LNCaP clone FGC (cell line): ENCODE data around the gene FUT7.

Experiments
- DNase-seq: peaks from one replicate; pipeline ENCODE4 v3.0.0-alpha.2; 2011; ENCODE audit warnings: low read depth
- H3K4me3 ChIP-seq: 2 replicates; pipeline ENCODE4 v1.5.1; 2011; ENCODE audit warnings: mild to moderate bottlenecking, low read depth, low read length, control low read depth
- CTCF ChIP-seq: IDR thresholded peaks from 2 replicates; pipeline ENCODE4 v1.5.1; 2012; ENCODE audit warnings: mild to moderate bottlenecking; ENCODE audit not compliant: control insufficient read depth, insufficient read depth; ENCODE audit errors: extremely low read depth

The FUT7 gene

GRCh38 chr9:137011156-137011555 is 20.7 kb downstream of the FUT7 start:
- no peak for TF ChIP-seq CTCF
- no peak overlapping the region for H3K4me3 ChIP-seq
- DNase-seq = no peak

DNA sequence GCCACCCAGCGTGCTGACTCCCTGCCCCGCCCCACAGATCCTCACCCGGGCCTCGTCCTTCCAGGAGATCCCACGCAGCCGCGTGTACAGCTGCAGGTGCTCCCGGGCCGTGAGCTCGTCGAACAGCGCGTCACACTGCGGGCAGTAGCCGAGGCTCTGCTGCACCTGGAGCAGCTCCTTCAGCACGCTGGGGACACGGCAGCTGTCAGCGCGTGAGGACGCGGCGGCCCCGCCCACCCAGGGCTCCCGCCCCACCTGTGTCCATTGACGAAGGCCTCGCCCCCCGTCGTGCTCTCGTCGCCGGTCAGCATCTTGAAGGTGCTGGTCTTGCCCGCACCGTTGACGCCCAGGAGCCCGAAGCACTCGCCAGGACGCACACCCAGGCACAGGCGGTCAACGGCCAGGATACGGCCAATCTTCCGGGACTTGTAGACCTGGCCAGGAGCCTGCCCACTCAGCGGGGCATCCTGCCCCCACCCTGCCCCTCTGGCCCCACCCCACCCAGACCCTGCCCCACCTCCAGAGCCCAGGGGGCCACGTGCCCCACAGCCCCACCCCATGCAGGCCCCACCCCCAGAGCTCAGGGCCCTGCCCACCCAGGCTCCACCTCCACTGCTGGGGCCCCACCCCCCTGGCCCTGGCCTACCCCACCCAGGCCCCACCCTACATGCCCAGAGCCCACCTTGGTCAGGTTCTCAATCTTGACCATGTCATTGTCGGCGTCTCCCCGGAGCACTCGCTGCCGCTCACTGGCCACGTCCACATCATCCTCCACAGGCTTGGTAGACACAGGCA is 21.8 kb downstream of the FUT7 start:
- H3K4me3 ChIP-seq = no peak overlapping the region
- no peak for TF ChIP-seq CTCF
- no peak for DNase-seq

GRCh38 chr9:137009217-137009616 is 22.7 kb downstream of the FUT7 start:
- no peak for DNase-seq
- no peak for TF ChIP-seq CTCF
- no peak overlapping the region for H3K4me3 ChIP-seq

DNA sequence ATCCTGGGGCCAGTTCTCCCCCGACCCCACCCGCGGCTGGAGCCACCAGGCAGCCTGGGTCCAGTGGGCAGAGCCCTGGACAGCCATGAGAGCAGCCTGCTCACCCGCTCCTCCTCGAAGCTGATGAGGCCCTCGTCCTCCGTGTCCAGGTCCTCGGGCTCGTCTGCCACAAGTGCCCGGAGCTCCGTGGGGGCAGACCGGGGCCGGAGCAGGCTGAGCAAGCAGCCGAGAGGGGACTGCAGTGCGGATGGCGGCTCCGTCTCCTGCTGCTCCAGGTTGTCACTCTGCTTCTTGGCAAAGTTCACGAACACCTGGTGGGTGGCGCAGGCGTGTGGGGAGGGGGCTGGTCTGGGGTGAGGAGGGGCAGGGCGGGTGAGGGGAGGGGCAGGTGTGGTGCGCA is 23.6 kb downstream of the FUT7 start:
- no peak for DNase-seq
- no peak overlapping the region for H3K4me3 ChIP-seq

GRCh38 chr9:137007816-137008270 is 24.0 kb downstream of the FUT7 start:
- no peak for DNase-seq
- TF ChIP-seq CTCF = no peak

More for the DNA sequence above, 23.6 kb downstream of the FUT7 start:
- TF ChIP-seq CTCF = no peak

GRCh38 chr9:137007108-137007815 is 24.6 kb downstream of the FUT7 start:
- TF ChIP-seq CTCF = no peak
- no peak overlapping the region for H3K4me3 ChIP-seq
- no peak for DNase-seq

More at GRCh38 chr9:137007816-137008270, 24.0 kb downstream of the FUT7 start:
- H3K4me3 ChIP-seq = no peak overlapping the region
